GM12878 (cell line): Measurements from ENCODE around the gene CD48.
A peak's percentile ranks its signal among the peaks of the same experiment; 100 is the strongest.

Source experiments
- BACH1 ChIP-seq: fragments of 450-650 bp; IDR thresholded peaks from 2 replicates; pipeline ENCODE4 v1.6.1; 2017; ENCODE audit warnings: mild to moderate bottlenecking, borderline replicate concordance
- EZH2 ChIP-seq: IDR thresholded peaks from 2 replicates; pipeline ENCODE4 v1.6.1; 2012; ENCODE audit warnings: low read depth, mild to moderate bottlenecking, control low read depth, inconsistent platforms, low read length, borderline replicate concordance; ENCODE audit not compliant: control insufficient read depth
- POLR2AphosphoS2 ChIP-seq: IDR thresholded peaks from 2 replicates; pipeline ENCODE4 v1.6.1; 2011; ENCODE audit warnings: low read depth, mild to moderate bottlenecking, low read length, improper control_type of control experiment, moderate library complexity
- RCOR1 ChIP-seq: conservative IDR thresholded peaks from 2 replicates; pipeline ENCODE4 v1.6.1; 2012; ENCODE audit warnings: low read depth, low read length, improper control_type of control experiment
- SIN3A ChIP-seq: IDR thresholded peaks from 2 replicates; pipeline ENCODE4 v1.6.1; 2012; ENCODE audit warnings: low read depth, low read length, improper control_type of control experiment
- SP1 ChIP-seq: IDR thresholded peaks from one replicate; pipeline ENCODE4 v1.6.1; 2011; ENCODE audit warnings: low read depth, low read length
- TBL1XR1 ChIP-seq: IDR thresholded peaks from 2 replicates; pipeline ENCODE4 v1.6.1; 2012; ENCODE audit warnings: low read depth, low read length, improper control_type of control experiment
- TF ChIP-seq, protein P1 (sequence below), 3 experiments: IDR thresholded peaks in 2 of 3; conservative IDR thresholded peaks in 1 of 3; 2 replicates each; pipeline ENCODE4 v1.5.1; 2011; ENCODE audit warnings: low read depth in 3 of 3, low read length in 3 of 3, mild to moderate bottlenecking in 3 of 3, control low read depth in 2 of 3, moderate library complexity in 2 of 3, inconsistent platforms in 1 of 3, mixed read lengths in 1 of 3; ENCODE audit not compliant: control insufficient read depth in 2 of 3, insufficient read depth in 1 of 3; ENCODE audit errors: extremely low read depth in 1 of 3
- TF ChIP-seq, protein P2 (sequence below): IDR thresholded peaks from 2 replicates; pipeline ENCODE4 v1.6.1; 2012; ENCODE audit warnings: mild to moderate bottlenecking, low read depth, low read length
- TF ChIP-seq, protein P3 (sequence below): fragments of 450-650 bp; IDR thresholded peaks from 2 replicates; pipeline ENCODE4 v1.6.1; 2016; ENCODE audit warnings: mild to moderate bottlenecking

DNA sequence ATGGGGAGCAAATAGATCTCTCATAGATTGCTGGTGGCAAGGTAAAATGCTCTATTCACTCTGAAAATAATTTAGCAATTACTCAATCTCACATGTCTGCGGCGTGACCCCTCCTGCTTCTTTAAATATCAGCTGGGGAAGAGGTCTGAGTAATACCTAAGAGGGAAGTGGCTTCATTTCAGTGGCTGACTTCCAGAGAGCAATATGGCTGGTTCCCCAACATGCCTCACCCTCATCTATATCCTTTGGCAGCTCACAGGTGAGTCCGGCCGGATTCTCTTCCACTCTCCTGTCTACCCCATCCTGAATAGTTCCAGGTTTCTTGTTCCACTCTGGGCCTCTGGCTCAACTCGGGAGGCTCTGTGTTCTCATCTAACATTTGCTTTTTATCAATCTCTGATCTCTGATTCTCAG lies 27.5 kb upstream of the CD48 start, which contains the start of gene SLAMF7:
- TF ChIP-seq EZH2 (no peak), POLR2AphosphoS2 (peak; percentile 90; the same call in 1 of the 2 replicates), TBL1XR1 (no peak; the same call in 1 of the 2 replicates), SIN3A (no peak), SP1 (no peak), RCOR1 (no peak), BACH1 (peak; percentile 56; the same call in 1 of the 2 replicates)
- TF ChIP-seq, protein P1, sequence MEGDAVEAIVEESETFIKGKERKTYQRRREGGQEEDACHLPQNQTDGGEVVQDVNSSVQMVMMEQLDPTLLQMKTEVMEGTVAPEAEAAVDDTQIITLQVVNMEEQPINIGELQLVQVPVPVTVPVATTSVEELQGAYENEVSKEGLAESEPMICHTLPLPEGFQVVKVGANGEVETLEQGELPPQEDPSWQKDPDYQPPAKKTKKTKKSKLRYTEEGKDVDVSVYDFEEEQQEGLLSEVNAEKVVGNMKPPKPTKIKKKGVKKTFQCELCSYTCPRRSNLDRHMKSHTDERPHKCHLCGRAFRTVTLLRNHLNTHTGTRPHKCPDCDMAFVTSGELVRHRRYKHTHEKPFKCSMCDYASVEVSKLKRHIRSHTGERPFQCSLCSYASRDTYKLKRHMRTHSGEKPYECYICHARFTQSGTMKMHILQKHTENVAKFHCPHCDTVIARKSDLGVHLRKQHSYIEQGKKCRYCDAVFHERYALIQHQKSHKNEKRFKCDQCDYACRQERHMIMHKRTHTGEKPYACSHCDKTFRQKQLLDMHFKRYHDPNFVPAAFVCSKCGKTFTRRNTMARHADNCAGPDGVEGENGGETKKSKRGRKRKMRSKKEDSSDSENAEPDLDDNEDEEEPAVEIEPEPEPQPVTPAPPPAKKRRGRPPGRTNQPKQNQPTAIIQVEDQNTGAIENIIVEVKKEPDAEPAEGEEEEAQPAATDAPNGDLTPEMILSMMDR (IDR thresholded peaks at IDR 0.05 in 2 of 3, conservative IDR thresholded peaks at IDR 0.05 in 1 of 3; ENCODE audit: control insufficient read depth in 2 of 3, extremely low read depth in 1 of 3, insufficient read depth in 1 of 3, low read depth in 3 of 3, low read length in 3 of 3): no peak
- TF ChIP-seq, protein P2, sequence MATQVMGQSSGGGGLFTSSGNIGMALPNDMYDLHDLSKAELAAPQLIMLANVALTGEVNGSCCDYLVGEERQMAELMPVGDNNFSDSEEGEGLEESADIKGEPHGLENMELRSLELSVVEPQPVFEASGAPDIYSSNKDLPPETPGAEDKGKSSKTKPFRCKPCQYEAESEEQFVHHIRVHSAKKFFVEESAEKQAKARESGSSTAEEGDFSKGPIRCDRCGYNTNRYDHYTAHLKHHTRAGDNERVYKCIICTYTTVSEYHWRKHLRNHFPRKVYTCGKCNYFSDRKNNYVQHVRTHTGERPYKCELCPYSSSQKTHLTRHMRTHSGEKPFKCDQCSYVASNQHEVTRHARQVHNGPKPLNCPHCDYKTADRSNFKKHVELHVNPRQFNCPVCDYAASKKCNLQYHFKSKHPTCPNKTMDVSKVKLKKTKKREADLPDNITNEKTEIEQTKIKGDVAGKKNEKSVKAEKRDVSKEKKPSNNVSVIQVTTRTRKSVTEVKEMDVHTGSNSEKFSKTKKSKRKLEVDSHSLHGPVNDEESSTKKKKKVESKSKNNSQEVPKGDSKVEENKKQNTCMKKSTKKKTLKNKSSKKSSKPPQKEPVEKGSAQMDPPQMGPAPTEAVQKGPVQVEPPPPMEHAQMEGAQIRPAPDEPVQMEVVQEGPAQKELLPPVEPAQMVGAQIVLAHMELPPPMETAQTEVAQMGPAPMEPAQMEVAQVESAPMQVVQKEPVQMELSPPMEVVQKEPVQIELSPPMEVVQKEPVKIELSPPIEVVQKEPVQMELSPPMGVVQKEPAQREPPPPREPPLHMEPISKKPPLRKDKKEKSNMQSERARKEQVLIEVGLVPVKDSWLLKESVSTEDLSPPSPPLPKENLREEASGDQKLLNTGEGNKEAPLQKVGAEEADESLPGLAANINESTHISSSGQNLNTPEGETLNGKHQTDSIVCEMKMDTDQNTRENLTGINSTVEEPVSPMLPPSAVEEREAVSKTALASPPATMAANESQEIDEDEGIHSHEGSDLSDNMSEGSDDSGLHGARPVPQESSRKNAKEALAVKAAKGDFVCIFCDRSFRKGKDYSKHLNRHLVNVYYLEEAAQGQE: no peak
- TF ChIP-seq, protein P3, sequence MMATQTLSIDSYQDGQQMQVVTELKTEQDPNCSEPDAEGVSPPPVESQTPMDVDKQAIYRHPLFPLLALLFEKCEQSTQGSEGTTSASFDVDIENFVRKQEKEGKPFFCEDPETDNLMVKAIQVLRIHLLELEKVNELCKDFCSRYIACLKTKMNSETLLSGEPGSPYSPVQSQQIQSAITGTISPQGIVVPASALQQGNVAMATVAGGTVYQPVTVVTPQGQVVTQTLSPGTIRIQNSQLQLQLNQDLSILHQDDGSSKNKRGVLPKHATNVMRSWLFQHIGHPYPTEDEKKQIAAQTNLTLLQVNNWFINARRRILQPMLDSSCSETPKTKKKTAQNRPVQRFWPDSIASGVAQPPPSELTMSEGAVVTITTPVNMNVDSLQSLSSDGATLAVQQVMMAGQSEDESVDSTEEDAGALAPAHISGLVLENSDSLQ: peak; percentile 53; the same call in 1 of the 2 replicates
